RWPE2 (cell line): ENCODE measurements around the gene HOXA9.

Source experiments
- ATAC-seq: fragments of 200-7000 bp; cut with Tn5 transposase; 3 replicates; pipeline ENCODE4 v1.9.1; 2021; ENCODE audit warnings: low read depth
- DNase-seq: peaks from one replicate; pipeline ENCODE4 v3.0.0-alpha.2; 2020; ENCODE audit warnings: low spot score
- H3K27ac ChIP-seq: fragments of 450-650 bp; 2 replicates; pipeline ENCODE4 v1.5.1; 2017; ENCODE audit warnings: mild to moderate bottlenecking; ENCODE audit not compliant: poor library complexity, severe bottlenecking
- H3K27me3 ChIP-seq: fragments of 250-450 bp; sonication (Bioruptor Pico); 2 replicates; pipeline ENCODE4 v1.5.1; 2021; ENCODE audit warnings: mild to moderate bottlenecking, moderate library complexity; ENCODE audit not compliant: insufficient read depth, poor library complexity, severe bottlenecking
- H3K36me3 ChIP-seq: fragments of 250-450 bp; sonication (Bioruptor Pico); 2 replicates; pipeline ENCODE4 v1.5.1; 2020; ENCODE audit warnings: low read depth, mild to moderate bottlenecking, moderate library complexity
- H3K4me1 ChIP-seq: fragments of 250-450 bp; sonication (Bioruptor Pico); 2 replicates; pipeline ENCODE4 v1.5.1; 2021; ENCODE audit warnings: mild to moderate bottlenecking, moderate library complexity; ENCODE audit not compliant: insufficient read depth, poor library complexity, severe bottlenecking
- H3K4me3 ChIP-seq: fragments of 250-450 bp; sonication (Bioruptor Pico); 2 replicates; pipeline ENCODE4 v1.5.1; 2021; ENCODE audit warnings: mild to moderate bottlenecking, moderate library complexity; ENCODE audit not compliant: severe bottlenecking
- H3K9me3 ChIP-seq: fragments of 250-450 bp; sonication (Bioruptor Pico); 2 replicates; pipeline ENCODE4 v1.5.1; 2021; ENCODE audit warnings: mild to moderate bottlenecking, moderate library complexity; ENCODE audit not compliant: severe bottlenecking
- CTCF ChIP-seq: fragments of 450-650 bp; IDR thresholded peaks from one replicate; pipeline ENCODE4 v1.5.1; 2017; ENCODE audit warnings: mild to moderate bottlenecking, moderate library complexity; ENCODE audit not compliant: poor library complexity, severe bottlenecking

The HOXA9 gene

DNA sequence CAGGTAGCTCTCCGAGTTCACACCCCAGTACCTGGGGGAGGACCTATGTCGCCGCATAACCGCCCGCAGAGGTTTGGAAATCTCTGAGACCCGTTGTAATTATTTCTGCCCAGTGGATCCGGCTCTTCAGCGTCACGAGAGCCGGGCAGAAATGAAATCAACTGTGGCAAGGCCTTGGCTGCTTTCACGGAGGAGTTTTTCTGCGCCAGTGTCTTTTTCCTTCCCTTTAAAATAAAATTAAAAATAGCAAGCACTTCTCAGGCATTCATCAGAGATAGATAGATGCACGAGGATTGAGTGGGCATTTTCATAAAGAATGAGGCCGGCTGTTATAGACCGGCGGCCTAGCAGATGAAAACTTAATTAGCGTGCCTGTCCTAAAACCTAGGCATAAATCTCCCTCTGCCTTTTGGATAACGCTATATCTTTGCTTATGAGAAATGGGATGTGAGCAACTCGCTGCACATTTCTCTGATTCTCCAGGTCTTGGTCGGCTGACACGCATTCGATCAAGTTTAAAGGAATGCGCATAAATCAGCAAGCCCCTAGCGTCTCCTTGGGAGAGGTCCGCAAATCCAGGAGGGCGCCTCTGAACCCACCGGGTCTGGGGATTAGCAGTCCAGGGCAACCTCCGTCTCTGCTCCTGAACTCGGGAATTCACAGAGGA is 28.1 kb upstream of the HOXA9 start:
- Histone ChIP-seq H3K27ac (peak overlapping the region; percentile 92), H3K9me3 (no peaks in the 10 kb centered on the region), H3K4me1 (peaks cover 31% of the 10 kb centered on the region), H3K27me3 (no peaks in the 10 kb centered on the region), H3K36me3 (peaks cover 36% of the 10 kb centered on the region), H3K4me3 (peak overlapping the region; percentile 89)
- ATAC-seq (no peak), DNase-seq (no peak)
- no peak for TF ChIP-seq CTCF

- Histone ChIP-seq H3K9me3 (no peaks in the 10 kb centered on the region), H3K27ac (peak overlapping the region; percentile 92), H3K4me3 (peak overlapping the region; percentile 89), H3K36me3 (peaks cover 34% of the 10 kb centered on the region), H3K27me3 (no peaks in the 10 kb centered on the region), H3K4me1 (peaks cover 34% of the 10 kb centered on the region)
- DNase-seq = no peak
- ATAC-seq = no peak
- no peak for TF ChIP-seq CTCF
Observed at GRCh38 chr7:27192546-27193334, 27.4 kb upstream of the HOXA9 start.

GRCh38 chr7:27191833-27192545 is 26.7 kb upstream of the HOXA9 start:
- peak; percentile 8 for ATAC-seq
- no peaks in the 10 kb centered on the region for H3K9me3 ChIP-seq
- peak overlapping the region; percentile 92 for H3K27ac ChIP-seq
- H3K4me1 ChIP-seq = peaks cover 39% of the 10 kb centered on the region
- no peak for TF ChIP-seq CTCF
- H3K27me3 ChIP-seq = no peaks in the 10 kb centered on the region
- H3K36me3 ChIP-seq = peaks cover 27% of the 10 kb centered on the region
- DNase-seq = peak; percentile 74
- H3K4me3 ChIP-seq = peak overlapping the region; percentile 89

GRCh38 chr7:27191161-27191731 is 25.9 kb upstream of the HOXA9 start:
- peaks cover 21% of the 10 kb centered on the region for H3K36me3 ChIP-seq
- no peaks in the 10 kb centered on the region for H3K27me3 ChIP-seq
- DNase-seq = peak; percentile 38
- H3K27ac ChIP-seq = peak overlapping the region; percentile 92
- H3K4me1 ChIP-seq = peaks cover 42% of the 10 kb centered on the region
- H3K9me3 ChIP-seq = no peaks in the 10 kb centered on the region
- ATAC-seq = peak; percentile 0; the same call in 1 of the 3 replicates
- no peak for TF ChIP-seq CTCF
- peak overlapping the region; percentile 89 for H3K4me3 ChIP-seq
